Activated CD8-positive, alpha-beta memory T cell treated with anti-CD3 and anti-CD28 coated beads, Interleukin-2, amount 10 ng/mL, durations not matched to agents 7 days and 5 days (primary cell): ENCODE results near the gene RABGAP1L. TPM values are rescaled to one million over a fixed set of nuclear protein-coding genes. Genes with fewer than 3 reads are reported as not detected.
"Not testable (repeated sequence)": the region's sequence is repeated elsewhere in the genome, so short reads cannot be mapped to it uniquely, and the experiment has no call there.

Source experiments
- ATAC-seq: fragments of 150-1000 bp; cut with Tn5 transposase; one replicate; pipeline ENCODE4 v1.10.0; 2021; ENCODE audit warnings: moderate library complexity
- CTCF ChIA-PET: fragments of 350-600 bp; sonication (Branson Sonifier 250); formaldehyde crosslinking; loops from one replicate; lab custom pipeline; 2021; ENCODE audit warnings: antibody characterized with exemption; lab: Charles Lee
- DNase-seq: peaks from one replicate; pipeline ENCODE4 v3.0.0-alpha.2; 2020
- H3K27ac Mint-ChIP-seq: one replicate; pipeline ENCODE4 v1.8.0; 2021; ENCODE audit warnings: mild to moderate bottlenecking, mixed read lengths
- H3K27me3 Mint-ChIP-seq: one replicate; pipeline ENCODE4 v1.8.0; 2021; ENCODE audit warnings: mixed read lengths
- H3K36me3 Mint-ChIP-seq: one replicate; pipeline ENCODE4 v1.8.0; 2021; ENCODE audit warnings: mild to moderate bottlenecking, mixed read lengths
- H3K4me1 Mint-ChIP-seq: one replicate; pipeline ENCODE4 v1.8.0; 2021; ENCODE audit warnings: mixed read lengths
- H3K4me3 Mint-ChIP-seq: one replicate; pipeline ENCODE4 v1.8.0; 2021; ENCODE audit warnings: mild to moderate bottlenecking, moderate library complexity, mixed read lengths
- H3K9me3 Mint-ChIP-seq: one replicate; pipeline ENCODE4 v1.8.0; 2022; ENCODE audit warnings: low read depth, mixed read lengths
- total RNA-seq, 2 experiments: library from RNA; stranded (reverse); gene quantifications; one replicate each; pipeline ENCODE4 v1.2.3, GENCODE V29; 2021

Gene RABGAP1L
- total RNA-seq, 2 experiments from 2014 or later, result 60.5 to 83.5 TPM

DNA sequence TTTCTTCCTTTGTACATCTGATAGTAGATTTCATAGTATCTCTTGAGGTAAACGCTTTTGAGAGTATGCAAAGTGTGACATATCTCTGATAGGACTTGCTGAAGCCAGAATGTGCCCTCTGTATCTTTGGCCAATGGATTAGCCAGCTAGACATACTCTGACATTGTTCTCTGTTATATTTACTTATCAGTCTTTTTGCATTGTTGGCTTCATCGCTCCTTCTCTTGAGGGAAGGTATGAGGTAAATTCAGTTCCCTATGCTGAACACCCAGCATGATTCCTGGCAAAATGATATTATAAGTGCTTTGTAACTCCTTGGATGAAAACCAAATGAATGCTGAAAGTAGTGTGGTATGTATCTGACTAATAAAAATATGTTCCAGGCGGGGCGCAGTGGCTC, 677.2 kb downstream of the RABGAP1L start:
- DNase-seq (no peak), ATAC-seq (no peak)
- Mint-ChIP-seq H3K36me3 (no peaks in the 10 kb centered on the region), H3K4me1 (no peaks in the 10 kb centered on the region), H3K9me3 (no peaks in the 10 kb centered on the region), H3K27me3 (no peaks in the 10 kb centered on the region), H3K4me3 (no peak overlapping the region), H3K27ac (no peak overlapping the region)
- CTCF ChIA-PET, result no interaction called here

DNA sequence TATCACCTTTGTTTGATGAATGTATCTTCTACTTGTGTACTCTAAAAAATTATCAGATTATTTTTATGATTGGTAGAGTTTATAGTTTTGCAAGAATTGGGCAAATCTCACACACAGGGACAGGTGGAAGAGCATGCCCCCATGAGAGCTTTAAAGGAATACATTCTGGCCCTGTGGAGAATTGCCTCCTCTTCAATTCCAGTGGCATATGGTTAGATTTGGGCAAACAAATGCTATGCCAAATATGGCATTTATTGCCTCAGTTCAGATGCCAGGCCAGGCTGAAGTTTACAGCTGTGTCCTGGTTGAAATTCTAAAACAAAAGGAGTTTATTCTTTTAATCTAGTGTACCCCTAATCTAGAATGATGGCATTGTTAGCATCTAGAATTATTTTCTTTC, 678.1 kb downstream of the RABGAP1L start:
- CTCF ChIA-PET, result interaction anchor here (1.0 kb wide), 1 partner anchor 22 kb away, joined by 5 read pairs; no protein-coding TSS in a partner anchor
- DNase-seq (no peak), ATAC-seq (no peak)
- H3K36me3 Mint-ChIP-seq, result no peaks in the 10 kb centered on the region
- no peak overlapping the region for H3K27ac Mint-ChIP-seq
- no peaks in the 10 kb centered on the region for H3K27me3 Mint-ChIP-seq
- H3K4me1 Mint-ChIP-seq, result peaks cover 6% of the 10 kb centered on the region
- no peak overlapping the region for H3K4me3 Mint-ChIP-seq
- H3K9me3 Mint-ChIP-seq, result no peaks in the 10 kb centered on the region

DNA sequence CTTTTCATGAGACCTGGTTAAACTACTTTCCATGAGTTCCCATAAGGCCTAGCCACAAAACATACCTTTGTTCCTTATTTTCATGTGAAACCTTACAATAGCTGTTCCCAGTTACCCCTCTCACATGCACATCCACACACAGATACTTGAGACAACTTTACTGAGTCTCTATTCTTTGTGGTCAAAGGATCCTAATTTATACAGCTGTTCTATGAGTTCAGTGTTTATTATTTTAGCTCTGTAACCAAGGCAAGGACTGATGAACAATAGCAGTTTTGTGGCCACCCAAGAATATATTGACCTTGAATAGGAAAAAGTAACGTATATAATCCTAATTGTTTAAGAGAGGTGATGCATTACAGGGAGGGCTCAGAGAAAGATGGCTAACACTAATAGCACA, 679.9 kb downstream of the RABGAP1L start:
- Mint-ChIP-seq H3K27me3 (no peaks in the 10 kb centered on the region), H3K27ac (no peak overlapping the region)
- CTCF ChIA-PET, result interaction anchor here (1.4 kb wide), 1 partner anchor 23 kb away, joined by 3 read pairs; no protein-coding TSS in a partner anchor

DNA sequence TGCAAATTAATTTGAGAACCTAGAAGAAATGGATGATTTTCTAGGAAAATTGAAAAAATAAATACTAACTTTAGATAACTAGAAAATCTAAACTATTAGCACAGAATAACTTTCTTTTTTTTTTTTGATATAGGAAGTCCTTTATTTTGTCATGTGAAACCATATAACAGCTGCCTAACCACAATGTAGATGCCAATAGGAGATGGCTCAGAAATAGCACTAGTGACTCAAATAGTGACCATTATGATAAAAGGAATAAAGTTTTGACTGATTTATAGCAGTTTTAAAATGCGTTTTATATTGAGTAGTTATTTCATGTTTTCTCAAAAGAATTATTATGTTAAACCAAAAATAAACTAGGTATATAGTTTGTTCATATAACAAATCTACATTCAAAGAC, 682.4 kb downstream of the RABGAP1L start:
- CTCF ChIA-PET, result no interaction called here
- H3K9me3 Mint-ChIP-seq, result no peaks in the 10 kb centered on the region

More for the DNA sequence above, 679.9 kb downstream of the RABGAP1L start:
- H3K9me3 Mint-ChIP-seq, result no peaks in the 10 kb centered on the region
- peaks cover 6% of the 10 kb centered on the region for H3K4me1 Mint-ChIP-seq
- no peaks in the 10 kb centered on the region for H3K36me3 Mint-ChIP-seq
- H3K4me3 Mint-ChIP-seq, result no peak overlapping the region
- ATAC-seq, result no peak
- no peak for DNase-seq

DNA sequence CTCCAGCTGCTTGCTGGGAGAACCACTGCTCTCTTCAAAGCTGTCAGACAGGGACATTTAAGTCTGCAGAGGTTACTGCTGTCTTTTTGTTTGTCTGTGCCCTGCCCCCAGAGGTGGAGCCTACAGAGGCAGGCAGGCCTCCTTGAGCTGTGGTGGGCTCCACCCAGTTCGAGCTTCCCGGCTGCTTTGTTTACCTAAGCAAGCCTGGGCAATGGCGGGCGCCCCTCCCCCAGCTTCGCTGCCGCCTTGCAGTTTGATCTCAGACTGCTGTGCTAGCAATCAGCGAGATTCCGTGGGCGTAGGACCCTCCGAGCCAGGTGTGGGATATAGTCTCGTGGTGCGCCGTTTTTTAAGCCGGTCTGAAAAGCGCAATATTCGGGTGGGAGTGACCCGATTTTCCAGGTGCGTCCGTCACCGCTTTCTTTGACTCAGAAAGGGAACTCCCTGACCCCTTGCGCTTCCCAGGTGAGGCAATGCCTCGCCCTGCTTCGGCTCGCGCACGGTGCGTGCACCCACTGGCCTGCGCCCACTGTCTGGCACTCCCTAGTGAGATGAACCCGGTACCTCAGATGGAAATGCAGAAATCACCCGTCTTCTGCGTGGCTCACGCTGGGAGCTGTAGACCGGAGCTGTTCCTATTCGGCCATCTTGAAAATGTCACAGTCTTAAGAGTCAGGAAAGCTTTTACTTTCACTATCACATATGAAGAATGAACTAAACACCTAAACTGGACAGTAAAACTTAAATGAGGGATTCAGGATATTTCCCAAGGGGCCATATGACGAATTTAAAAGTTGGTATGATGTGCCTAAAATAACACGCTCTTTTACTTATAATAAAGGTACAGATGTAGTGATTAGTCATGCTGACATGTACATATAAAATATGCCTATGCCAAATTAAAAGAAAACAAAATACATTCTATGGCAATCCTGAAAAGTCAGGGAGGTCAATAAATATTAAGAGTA, 689.6 kb downstream of the RABGAP1L start:
- H3K4me3 Mint-ChIP-seq, H3K27me3 Mint-ChIP-seq, CTCF ChIA-PET, ATAC-seq, H3K27ac Mint-ChIP-seq, H3K4me1 Mint-ChIP-seq, DNase-seq, H3K36me3 Mint-ChIP-seq, H3K9me3 Mint-ChIP-seq: not testable (repeated sequence)

More for the DNA sequence above, 682.4 kb downstream of the RABGAP1L start:
- no peaks in the 10 kb centered on the region for H3K27me3 Mint-ChIP-seq
- no peaks in the 10 kb centered on the region for H3K36me3 Mint-ChIP-seq
- DNase-seq (no peak), ATAC-seq (no peak)
- no peak overlapping the region for H3K27ac Mint-ChIP-seq
- peaks cover 6% of the 10 kb centered on the region for H3K4me1 Mint-ChIP-seq
- H3K4me3 Mint-ChIP-seq, result no peak overlapping the region

DNA sequence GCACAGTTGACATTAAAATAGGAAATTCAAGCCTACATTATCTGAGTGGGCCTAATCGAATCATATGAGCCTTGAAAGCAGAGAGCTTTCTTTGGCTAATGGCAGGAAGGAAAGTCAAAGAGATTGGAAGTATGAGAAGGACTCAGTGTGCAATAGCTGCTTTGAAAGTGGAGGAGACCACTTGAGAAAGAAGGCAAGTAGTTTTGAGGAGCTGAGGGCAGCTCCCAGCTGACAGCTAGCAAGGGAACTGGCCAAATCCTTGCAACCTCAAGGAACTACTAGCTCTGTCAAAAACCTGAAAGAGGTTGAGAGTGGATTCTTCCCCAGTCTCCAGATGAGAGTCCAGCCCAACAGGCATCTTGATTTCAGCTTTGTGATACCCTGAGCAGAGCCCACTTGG, 691.4 kb downstream of the RABGAP1L start:
- DNase-seq (no peak), ATAC-seq (no peak)
- H3K9me3 Mint-ChIP-seq, result no peaks in the 10 kb centered on the region
- CTCF ChIA-PET, result interaction anchor here (0.6 kb wide), 1 partner anchor 1432 kb away, joined by 3 read pairs; no protein-coding TSS in a partner anchor
- H3K27ac Mint-ChIP-seq, result no peak overlapping the region
- no peak overlapping the region for H3K4me3 Mint-ChIP-seq
- H3K4me1 Mint-ChIP-seq, result peaks cover 2% of the 10 kb centered on the region
- H3K27me3 Mint-ChIP-seq, result no peaks in the 10 kb centered on the region
- peaks cover 4% of the 10 kb centered on the region for H3K36me3 Mint-ChIP-seq

DNA sequence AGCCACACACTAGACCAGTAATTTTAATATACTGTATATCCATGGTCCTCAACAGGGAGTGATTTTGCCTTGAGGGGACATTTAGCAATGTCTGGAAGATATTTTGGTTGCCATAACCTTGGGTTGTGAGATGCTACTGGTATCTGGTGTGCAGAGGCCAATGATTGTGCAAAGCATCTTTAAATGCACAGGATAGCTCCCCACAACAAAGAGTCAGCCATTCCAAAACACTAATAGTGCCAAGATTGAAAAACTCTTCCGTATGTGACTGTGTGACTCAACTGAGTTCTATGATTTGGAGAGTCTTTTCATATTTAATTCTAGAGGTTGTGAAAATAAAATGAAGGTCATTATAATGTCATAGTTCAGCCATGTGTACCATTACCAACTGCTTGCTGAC, 699.0 kb downstream of the RABGAP1L start:
- peaks cover 3% of the 10 kb centered on the region for H3K36me3 Mint-ChIP-seq
- DNase-seq, result no peak
- no peaks in the 10 kb centered on the region for H3K4me1 Mint-ChIP-seq
- ATAC-seq, result no peak
- no peak overlapping the region for H3K4me3 Mint-ChIP-seq
- CTCF ChIA-PET, result no interaction called here
- H3K27me3 Mint-ChIP-seq, result no peaks in the 10 kb centered on the region
- H3K9me3 Mint-ChIP-seq, result no peaks in the 10 kb centered on the region
- no peak overlapping the region for H3K27ac Mint-ChIP-seq

DNA sequence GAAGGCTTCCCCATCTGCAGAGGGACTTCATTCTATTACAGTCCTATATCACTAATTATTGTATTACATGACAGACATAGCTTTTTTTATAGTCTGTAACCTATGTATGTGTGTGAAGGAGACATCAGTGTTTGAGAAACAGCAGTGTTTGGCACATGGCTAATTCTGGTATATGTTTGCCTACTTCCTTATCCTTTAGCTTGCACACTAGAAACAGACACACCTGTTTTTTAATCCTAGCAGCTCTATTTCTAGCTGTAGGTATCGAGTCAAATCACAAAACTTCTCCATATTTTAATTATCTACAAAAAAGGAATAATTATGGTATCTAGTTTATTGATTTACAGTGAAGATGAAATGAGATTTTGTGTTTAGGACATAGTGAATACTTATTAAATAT, 711.0 kb downstream of the RABGAP1L start:
- H3K27ac Mint-ChIP-seq, result no peak overlapping the region
- H3K9me3 Mint-ChIP-seq, result no peaks in the 10 kb centered on the region
- CTCF ChIA-PET, result no interaction called here
- H3K36me3 Mint-ChIP-seq, result peaks cover 4% of the 10 kb centered on the region
- no peaks in the 10 kb centered on the region for H3K27me3 Mint-ChIP-seq
- no peak overlapping the region for H3K4me3 Mint-ChIP-seq
- ATAC-seq (no peak), DNase-seq (no peak)
- H3K4me1 Mint-ChIP-seq, result peaks cover 5% of the 10 kb centered on the region

DNA sequence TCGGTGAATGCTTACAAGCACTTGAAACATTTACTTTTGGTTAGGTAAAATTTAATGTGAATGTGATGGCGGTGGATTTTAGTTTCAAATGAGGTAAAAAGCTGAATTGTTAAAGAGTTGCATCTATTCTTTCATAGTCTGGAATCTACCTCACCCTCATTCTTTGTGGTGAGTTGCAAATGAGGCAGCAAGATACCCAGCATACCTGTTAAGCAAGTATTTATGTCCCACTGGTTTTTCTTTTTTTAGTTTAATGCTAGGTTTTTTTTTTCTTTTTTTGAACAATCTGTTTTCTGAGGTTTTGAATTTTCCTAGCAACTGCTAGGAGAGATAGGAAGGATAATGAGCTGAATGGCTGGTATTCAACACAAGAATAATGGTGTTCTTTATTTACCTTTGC, 712.6 kb downstream of the RABGAP1L start:
- no peak for DNase-seq
- peaks cover 8% of the 10 kb centered on the region for H3K4me1 Mint-ChIP-seq
- peaks cover 4% of the 10 kb centered on the region for H3K36me3 Mint-ChIP-seq
- H3K27ac Mint-ChIP-seq, result no peak overlapping the region
- H3K27me3 Mint-ChIP-seq, result no peaks in the 10 kb centered on the region
- ATAC-seq, result no peak
- H3K4me3 Mint-ChIP-seq, result no peak overlapping the region
- no peaks in the 10 kb centered on the region for H3K9me3 Mint-ChIP-seq
- CTCF ChIA-PET, result no interaction called here

DNA sequence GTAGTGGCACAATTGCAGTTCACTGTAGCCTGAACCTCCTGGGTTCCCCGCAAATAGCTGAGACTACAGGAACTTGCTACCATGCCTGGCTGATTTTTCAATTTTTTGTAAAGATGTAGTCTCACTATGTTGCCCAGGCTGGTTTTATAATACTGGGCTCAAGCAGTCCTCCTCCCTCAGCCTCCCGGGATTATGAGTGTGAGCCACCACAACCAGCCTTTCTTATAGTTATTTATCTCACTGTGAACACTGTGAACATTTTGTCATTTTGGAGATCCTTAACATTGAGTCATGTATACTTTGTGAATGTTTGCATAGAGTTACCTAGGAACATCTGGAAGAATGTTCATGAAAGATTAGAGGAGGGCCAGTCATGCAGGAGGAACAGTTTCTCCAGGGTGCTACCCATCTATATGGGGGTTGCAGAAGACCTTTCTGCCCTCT, 713.3 kb downstream of the RABGAP1L start:
- H3K4me1 Mint-ChIP-seq, result peaks cover 10% of the 10 kb centered on the region

DNA sequence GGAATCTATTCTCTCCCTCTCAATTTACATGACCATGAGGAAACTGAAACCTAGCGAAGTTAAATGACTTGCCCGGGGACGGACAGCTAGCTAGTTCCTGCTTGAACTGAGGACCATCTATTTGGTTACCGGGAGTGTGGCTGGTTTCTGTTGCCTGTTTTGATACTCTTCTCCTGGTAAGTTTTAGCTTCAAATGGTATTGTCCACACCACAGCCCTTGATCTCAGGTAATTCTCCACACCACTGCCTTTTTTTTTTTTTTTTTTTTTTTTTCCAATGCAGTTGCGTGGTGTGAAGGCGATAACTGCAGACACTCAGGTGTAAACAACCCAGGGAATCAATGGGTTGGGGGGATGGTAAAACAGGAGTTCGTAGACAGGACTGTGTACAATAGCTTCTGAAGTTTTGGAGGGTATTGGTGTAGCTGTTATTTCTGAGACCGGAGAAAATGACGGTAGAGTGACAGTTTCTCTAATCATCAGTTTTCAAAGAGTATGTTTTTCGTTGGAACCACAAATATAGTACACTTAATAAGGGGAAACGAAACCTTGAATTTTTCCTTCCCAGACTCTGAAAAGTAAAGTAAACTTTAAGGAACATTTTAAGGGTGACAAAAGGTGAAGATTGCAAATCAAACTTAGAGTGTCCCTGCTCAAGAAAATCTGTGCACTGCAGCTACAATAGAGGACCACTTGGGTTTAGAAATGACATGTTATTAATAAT, 715.2 kb downstream of the RABGAP1L start:
- H3K27me3 Mint-ChIP-seq, result no peaks in the 10 kb centered on the region
- no peaks in the 10 kb centered on the region for H3K9me3 Mint-ChIP-seq
- H3K27ac Mint-ChIP-seq, result peak overlapping the region; percentile 69
- peak overlapping the region; percentile 69 for H3K4me3 Mint-ChIP-seq
- H3K4me1 Mint-ChIP-seq, result peaks cover 10% of the 10 kb centered on the region
- CTCF ChIA-PET, result interaction anchor here (0.7 kb wide), 1 partner anchor 14 kb away, joined by 3 read pairs; no protein-coding TSS in a partner anchor
- DNase-seq (no peak), ATAC-seq (peak; percentile 55)
- peaks cover 2% of the 10 kb centered on the region for H3K36me3 Mint-ChIP-seq

More for the DNA sequence above, 713.3 kb downstream of the RABGAP1L start:
- Mint-ChIP-seq H3K27me3 (no peaks in the 10 kb centered on the region), H3K27ac (no peak overlapping the region), H3K9me3 (no peaks in the 10 kb centered on the region), H3K36me3 (peaks cover 4% of the 10 kb centered on the region), H3K4me3 (no peak overlapping the region)
- ATAC-seq (no peak), DNase-seq (no peak)
- CTCF ChIA-PET, result no interaction called here

DNA sequence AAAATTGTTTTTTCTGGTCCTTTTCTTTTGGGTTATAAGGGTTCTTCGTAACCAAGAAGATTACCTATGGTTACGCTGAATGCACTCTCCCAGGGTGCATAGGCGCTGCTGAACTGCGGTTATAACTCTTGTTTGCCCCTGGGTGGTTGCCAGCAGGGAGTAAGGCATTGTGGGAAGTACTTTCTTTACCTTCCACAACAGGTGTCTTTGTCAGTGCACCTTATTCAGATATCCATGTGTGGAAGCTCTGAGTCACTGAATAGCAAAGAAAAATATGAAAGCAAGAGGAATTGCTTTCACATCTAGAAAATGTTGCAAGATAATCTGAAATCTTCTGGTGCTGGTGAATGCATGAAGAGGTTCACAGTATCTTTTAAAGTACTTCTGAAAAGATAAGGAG, 716.0 kb downstream of the RABGAP1L start:
- H3K27ac Mint-ChIP-seq, result no peak overlapping the region
- H3K27me3 Mint-ChIP-seq, result no peaks in the 10 kb centered on the region
- peak overlapping the region; percentile 64 for H3K4me3 Mint-ChIP-seq
- DNase-seq, result no peak
- peaks cover 10% of the 10 kb centered on the region for H3K4me1 Mint-ChIP-seq
- ATAC-seq, result peak; percentile 20
- CTCF ChIA-PET, result interaction anchor here (0.9 kb wide), 1 partner anchor 107 kb away, joined by 3 read pairs; no protein-coding TSS in a partner anchor
- no peaks in the 10 kb centered on the region for H3K9me3 Mint-ChIP-seq
- peaks cover 2% of the 10 kb centered on the region for H3K36me3 Mint-ChIP-seq

DNA sequence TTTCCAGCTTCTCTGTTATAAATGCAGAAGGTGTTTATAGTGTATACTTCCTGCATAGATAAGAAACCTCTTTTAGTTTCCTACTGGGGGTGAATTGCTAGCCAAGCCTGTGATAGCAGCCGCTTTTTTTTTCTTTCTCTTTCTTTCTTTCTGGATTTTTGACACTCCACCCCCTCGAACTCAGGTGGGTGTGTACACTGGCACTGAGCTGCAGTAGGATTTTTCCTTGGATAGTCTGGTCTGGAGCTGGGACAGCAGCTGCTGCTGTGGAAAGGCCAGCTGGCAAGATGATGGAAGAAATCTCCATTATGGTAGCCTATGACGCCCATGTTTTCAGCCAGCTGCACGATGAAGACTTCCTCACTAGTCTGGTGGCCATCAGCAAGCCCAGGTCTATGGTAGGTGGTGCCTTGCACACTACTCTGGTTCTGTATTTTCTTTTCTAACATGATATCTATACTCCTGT, 717.9 kb downstream of the RABGAP1L start:
- peaks cover 2% of the 10 kb centered on the region for H3K36me3 Mint-ChIP-seq
- H3K9me3 Mint-ChIP-seq, result no peaks in the 10 kb centered on the region
- H3K4me3 Mint-ChIP-seq, result peak overlapping the region; percentile 51
- H3K4me1 Mint-ChIP-seq, result peaks cover 10% of the 10 kb centered on the region
- CTCF ChIA-PET, result no interaction called here
- no peaks in the 10 kb centered on the region for H3K27me3 Mint-ChIP-seq
- ATAC-seq (no peak), DNase-seq (no peak)
- H3K27ac Mint-ChIP-seq, result peak overlapping the region; percentile 77
